ENCODE data around the gene FAM98A.

FAM98A gene

GRCh38 chr2:33595385-33595784 is 3.7 kb downstream of the FAM98A start:
- no peak for DNase-seq

DNA sequence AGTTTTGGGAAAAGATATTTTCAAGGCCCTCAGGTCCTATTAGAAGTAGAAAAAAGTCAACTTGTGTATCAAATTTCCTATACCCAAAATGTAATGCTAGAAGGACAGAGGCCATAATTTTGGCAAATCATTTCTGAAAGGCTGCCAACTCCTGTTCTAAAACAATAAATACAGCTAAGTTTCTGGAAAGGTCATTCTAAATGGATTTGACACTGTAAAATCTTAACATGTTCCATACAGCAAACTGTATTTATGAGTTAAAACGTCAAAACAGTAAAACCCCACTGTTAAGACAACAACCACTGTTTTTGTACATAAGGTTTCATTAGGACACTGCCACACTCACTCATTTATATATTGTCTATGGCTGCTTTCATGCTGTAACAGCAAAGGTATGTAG is 9.7 kb downstream of the FAM98A start:
- no peak for DNase-seq

DNA sequence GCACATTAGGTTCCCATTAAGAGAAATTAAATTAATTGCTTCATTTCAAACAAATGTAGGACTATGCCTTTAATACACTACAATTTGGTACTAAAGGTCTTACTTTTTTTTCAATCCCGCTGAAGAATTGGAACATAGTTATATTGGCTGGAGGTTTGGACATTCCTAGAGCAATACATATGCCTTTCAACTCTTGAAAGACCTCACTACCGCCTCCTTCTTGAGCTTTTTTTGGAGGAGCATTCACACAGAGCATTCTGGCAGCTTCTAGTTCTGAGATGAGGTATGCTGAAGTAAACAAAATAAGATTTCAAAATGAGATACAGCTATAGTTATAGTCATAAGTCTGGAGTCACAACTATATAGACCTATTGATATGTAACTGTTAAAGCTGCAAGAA is 10.9 kb downstream of the FAM98A start:
- no peak for DNase-seq

GRCh38 chr2:33586766-33587165 is 12.3 kb downstream of the FAM98A start:
- no peak for DNase-seq

DNA sequence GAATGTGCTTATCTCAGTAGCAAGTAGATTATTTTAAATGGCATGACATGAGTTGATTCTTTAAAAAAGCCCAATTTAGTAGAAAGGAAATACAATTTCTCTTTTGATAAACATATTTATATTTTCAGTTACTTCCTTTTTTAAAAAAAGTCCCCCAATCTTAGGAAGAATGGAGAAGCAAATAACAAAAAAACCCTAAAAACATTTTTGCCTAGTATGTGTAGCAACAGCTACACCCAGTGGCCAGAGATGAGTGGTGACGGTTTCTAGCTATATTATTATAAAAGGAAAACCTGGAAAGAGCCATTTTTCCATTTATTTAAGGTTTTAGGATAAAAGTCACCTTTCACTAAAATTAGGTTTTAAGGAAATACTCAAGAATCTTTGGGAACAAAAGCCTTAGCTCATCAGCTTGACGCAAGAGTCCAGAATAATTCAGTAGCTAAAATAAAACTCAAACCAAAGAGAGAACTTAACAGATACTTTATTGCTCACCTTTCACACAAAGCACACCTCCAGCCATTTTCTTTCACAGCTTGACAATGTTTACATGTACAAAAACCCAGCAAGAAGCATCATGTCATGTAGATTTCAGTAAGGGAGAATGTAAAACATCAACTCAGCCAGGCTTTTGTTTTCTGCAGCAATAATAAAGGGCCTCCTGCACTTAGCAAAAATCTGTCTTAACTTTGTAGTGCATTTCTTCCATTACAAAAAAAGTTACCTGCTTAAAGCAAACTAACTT is 15.7 kb downstream of the FAM98A start:
- no peak for DNase-seq

DNA sequence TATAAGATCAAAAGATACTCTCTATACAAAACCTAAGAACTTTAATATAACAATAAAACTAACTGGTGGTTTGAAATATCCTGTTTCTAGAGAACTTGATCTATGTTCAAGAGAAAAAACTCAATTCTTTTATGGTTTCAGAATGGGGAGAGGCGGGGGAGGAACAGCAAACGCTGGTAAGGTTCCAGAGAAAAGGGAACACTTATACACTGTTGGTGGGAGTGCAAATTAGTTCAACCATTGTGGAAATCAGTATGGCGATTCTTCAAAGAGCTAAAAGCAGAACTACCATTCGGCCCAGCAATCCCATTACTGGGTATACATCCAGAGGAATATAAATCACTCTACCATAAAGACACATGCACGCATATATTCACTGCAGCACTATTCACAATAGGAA is 17.2 kb downstream of the FAM98A start:
- no peak for DNase-seq

DNA sequence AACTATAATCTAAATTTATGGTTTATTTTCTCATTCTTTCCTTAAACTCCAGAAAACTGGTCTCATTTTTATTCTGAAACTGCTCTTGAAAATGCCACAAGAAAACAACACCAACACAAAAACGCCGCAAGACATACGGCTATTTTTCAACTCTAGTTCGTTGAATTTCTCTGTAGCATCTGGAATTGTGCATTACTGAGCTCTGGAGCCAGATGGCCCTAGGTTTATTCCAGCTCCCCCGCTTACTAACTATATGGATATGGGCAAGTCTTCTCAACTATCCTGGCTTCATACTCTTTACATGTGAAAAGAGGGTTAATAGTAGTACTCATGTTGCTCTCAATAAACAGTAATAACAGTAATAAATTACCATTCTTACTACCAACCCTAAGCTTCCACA is 19.9 kb downstream of the FAM98A start:
- DNase-seq = no peak

DNA sequence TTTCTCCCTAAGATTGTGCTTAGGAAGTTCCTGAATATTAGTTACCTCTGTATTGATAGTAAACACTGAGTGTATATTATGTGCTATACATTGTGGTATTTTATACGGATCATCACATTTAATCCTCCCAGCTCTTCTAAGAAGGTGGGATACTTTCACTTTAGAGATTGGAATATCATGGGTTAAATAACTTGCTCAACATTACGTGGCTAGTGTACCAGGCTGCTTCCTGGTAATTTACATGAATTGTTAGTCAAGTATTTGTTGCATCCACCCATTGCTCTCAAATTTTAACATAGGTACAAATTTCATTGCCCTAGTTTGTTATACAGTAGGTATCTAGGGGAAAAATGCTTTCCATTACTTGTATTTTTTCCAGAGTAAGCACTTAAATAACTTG is 21.4 kb downstream of the FAM98A start:
- DNase-seq = no peak

DNA sequence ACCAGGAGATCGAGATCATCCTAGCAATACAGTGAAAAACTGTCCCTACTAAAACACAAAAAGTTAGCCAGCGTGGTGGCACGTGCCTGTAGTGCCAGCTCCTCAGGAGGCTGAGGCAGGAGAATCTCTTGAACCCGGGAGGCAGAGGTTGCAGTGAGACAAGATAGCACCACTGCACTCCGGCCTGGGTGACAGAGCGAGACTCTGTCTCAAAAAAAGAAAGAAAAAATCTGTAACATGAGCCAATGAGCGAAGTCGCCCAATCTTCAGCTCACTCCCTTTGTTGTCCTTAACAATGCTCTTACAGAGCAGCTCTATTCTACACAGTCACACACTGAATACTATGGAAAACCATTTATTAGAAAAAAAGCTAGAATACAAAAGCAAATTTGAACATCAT is 22.0 kb downstream of the FAM98A start:
- DNase-seq = no peak

GRCh38 chr2:33573657-33574056 is 25.4 kb downstream of the FAM98A start:
- DNase-seq = no peak

DNA sequence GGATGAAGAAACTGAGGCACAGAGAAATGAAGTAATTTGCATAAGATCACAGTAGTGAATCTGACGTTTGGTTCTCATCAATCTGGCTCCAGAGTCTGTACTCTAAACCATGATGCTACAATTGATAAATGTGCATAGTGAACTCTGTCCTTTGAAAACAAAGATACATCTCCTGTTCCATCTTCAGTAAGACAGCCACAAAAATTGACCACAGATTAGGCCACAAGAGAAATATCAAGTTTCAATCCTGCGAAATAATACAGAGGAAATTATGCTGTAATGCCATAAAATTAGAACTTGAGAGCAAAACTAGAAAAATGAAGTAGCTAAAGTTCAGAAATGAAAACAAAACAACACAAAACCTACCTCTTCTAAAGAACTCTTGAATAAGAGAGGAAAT is 28.4 kb downstream of the FAM98A start:
- DNase-seq = no peak

DNA sequence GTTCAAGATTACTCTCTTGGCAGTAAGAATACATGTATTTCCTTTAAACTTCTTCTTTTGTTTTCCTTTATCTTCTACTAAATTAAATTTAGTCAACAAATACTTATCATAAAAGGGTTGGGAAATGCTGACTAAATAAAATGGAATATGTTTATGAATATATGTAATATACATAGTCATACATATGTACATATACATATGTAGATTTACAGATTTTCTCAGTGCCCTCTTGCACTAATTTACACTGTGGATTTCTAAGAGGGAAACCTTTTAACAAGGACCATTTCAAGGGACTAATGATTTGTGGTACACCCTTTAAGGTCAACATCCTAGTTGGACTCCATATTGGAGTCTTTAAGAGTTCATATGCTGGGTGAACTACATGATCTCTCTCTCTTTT is 37.2 kb downstream of the FAM98A start:
- no peak for DNase-seq

- DNase-seq = no peak
Observed at GRCh38 chr2:33560017-33560416, 39.1 kb downstream of the FAM98A start.

- DNase-seq = no peak
Observed at GRCh38 chr2:33559328-33559727, 39.8 kb downstream of the FAM98A start.

DNA sequence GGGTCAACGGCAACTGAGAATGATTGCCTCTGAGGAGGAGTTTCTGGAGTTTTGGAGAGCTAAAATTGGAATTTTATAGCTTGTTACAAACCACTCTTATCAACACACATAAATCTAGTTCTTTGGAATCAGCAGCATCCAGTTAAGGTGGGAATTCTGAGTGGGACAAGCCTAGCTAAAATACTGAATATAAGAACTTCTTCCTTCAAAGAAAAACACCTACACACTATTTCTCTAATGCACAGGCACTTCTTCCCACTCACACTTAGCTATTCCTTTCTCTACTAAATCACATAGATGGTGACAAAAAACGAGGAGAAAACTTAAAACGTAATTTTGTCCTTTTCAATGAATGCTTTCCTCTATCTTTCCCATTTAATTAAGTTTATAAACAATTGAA is 43.4 kb downstream of the FAM98A start:
- DNase-seq = no peak

DNA sequence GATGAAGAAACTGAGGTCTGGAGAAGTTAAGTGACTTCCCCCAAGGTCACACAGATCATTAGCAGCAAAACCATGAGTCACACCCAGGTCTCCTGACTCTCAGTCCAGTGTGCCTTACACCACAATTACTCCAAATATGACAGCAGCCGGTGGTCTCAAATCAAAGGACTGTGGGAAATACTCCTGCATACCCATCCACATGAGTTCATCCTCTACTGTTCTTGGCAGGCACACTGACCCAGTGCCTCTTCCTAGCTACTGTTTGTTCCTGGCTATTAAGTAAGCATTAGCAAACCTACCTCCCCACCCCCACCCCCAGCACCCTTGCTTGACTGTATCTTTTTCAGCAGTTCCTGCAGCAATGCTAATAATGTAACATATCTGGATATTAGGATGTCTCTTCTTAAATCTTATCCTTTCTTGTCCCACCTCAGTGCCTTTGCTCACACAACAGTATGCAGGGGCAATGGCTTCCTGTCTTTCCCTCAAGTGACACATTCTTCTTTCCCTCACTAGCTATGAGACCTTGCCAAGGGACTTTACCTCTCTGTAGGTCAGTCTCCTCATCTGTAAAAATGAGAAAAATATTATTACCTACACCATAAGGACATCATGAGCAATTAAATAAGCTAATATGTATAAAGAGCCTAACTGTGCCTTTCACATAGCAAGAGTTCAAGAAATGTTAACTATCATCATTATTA is 46.2 kb downstream of the FAM98A start:
- DNase-seq = no peak

DNA sequence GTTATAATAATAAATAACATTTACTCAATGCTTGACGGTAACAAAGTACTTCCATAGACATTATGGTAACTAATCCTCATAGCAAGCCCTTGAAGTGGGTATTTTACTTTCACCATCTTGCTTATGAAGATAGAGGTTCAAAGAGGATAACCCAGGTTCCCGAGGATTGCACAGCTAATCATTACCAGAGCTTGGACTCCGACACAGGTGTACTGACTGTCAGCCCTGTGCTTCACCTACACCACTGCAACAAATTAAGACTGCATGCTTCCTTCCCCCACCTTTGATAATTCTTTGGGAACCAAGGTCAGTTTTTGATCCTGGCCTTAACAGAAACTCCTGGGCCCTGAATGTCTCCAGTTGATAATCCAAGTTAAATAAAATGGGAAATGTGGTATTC is 48.9 kb downstream of the FAM98A start:
- no peak for DNase-seq

DNA sequence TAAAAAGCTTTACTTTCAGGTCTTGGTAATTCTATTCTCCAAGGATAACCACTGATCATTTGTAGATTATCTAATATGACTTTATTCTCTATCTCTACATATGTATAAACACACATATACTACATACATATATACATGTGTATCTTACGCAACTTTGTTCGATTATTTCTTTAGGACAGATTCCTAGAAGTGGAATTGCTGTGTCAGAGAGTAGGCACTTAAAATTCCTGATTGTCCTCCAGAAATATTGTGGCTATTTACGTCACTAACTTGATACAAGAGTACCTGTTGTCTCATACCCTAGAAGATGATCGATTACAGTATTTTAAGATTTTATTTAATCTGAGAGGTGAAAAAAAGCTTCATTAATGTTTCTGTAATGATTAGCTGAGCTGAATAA is 57.9 kb downstream of the FAM98A start:
- no peak for DNase-seq

DNA sequence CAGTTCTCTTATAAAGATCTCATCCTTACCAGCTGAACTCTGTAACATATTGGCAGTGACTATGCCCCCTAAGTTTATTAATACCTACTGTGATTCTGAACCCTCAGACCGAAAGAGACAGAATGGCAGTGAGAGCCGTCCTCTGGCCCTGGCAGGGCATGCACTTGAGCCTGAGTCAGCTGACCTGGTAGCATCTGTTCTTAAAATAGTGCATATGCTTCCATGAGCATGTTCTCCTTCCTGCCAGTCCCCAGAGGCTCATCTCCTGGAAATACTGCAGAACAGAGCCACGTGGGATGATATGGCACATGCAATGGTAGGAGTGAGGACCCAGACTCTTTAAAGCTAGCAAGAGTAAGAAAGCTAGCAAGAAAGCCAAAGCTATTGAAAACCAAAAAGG is 63.7 kb downstream of the FAM98A start:
- no peak for DNase-seq
